Activated CD8-positive, alpha-beta memory T cell treated with anti-CD3 and anti-CD28 coated beads for 1 hour (primary cell): ENCODE results near the gene NEURL3.
"Not testable (repeated sequence)": the region's sequence is repeated elsewhere in the genome, so short reads cannot be mapped to it uniquely, and the experiment has no call there.

Experiments
- DNase-seq, 2 donors: peaks; one replicate each; pipeline ENCODE4 v3.0.0-alpha.2; 2020; ENCODE audit warnings: low read depth in 1 of 2; ENCODE audit errors: extremely low read depth in 1 of 2

NEURL3 gene

DNA sequence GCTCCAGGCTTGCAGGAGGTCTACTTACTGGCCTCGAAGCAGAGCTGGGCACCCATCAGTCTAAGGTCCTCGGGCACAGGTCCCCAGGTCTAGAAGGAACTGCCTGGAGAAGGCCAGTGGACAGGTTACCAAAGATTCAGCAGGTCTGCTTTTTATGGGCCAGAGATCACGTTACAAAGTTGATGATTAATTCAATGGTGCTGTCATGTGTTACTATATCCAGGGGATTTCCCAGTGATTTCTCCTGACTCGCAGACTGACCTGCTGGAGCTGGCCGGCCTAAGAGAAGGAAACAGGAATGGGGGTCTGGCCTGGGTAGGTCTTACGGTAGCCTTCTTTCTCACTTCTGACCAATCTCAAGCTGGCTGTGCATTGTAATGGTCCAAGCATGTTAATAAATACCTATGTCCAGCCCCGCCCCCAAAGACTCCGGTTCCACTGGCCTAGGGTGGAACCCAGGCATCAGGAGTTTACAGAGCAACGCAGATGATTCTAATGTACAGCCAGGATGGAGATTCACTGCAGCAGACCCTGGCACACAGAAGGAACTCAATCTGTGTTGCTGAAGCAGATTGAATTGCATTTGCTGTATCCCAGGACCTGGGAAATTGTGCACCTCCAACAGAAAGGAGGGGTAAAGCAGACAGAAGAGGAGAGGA is at the start of gene NEURL3:
Gene NEURL3 (minus strand): TSS at position 127 of the 659 bp plus-strand sequence. CDS start 71 bp downstream, at position 56.
- DNase-seq = no peak

- peak in 1 of 2 donors; percentile 57 for DNase-seq
Measured at GRCh38 chr2:96554293-96555145, 49.4 kb upstream of the NEURL3 start.

DNA sequence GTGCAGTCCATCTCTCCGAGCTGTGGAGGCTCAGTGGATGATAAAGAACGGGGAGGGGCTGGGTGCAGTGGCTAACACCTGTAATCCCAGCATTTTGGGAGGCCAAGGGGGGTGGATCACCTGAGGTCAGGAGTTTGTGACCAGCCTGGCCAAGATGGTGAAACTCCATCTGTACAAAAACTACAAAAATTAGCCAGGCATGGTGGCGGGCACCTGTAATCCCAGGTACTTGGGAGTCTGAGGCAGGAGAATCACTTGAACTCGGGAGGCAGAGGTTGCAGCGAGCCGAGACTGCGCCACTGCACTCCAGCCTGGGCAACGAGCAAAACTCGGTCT is 48.8 kb upstream of the NEURL3 start:
- not testable (repeated sequence) for DNase-seq

DNA sequence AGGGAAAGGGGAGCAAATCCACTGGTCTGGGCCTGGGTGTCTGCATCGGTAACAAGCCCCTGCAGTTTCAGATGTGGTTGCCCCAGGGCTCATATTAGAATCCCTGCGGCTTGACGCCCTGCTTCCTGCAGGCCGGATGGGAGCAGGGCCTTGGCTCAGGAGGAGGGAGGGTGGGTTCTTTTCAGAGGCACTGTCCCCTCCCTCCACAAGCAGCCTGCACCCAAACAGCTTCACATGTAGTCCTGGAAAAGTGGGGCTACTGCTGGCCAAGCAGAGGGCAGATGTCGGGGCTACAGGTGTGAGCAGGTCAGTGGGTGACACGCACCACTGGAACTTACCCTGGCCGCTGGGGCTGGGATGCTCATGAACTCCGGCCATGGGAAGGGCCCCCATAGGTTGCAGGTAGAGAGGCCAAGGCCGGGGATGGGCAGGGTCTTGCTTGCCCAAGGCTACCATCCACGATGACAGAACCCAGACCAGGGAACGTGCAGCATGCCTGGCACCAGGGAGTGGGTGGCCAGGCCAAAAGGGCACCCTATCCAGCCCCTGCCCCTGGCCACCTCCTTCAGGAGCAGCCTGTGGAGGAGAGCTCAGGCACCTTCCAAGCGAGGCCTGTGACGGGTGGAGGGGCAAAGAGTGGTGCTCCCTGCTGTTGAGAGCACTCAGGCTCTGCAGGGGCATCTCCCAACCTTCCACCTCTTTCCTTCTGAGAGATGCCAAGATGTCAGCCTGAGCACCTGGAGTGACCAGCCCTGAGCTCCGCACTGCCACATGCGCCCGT is 48.2 kb upstream of the NEURL3 start:
- DNase-seq = no peak

GRCh38 chr2:96552315-96553175 is 47.4 kb upstream of the NEURL3 start:
- no peak for DNase-seq

GRCh38 chr2:96551605-96552314 is 46.6 kb upstream of the NEURL3 start:
- DNase-seq = no peak

DNA sequence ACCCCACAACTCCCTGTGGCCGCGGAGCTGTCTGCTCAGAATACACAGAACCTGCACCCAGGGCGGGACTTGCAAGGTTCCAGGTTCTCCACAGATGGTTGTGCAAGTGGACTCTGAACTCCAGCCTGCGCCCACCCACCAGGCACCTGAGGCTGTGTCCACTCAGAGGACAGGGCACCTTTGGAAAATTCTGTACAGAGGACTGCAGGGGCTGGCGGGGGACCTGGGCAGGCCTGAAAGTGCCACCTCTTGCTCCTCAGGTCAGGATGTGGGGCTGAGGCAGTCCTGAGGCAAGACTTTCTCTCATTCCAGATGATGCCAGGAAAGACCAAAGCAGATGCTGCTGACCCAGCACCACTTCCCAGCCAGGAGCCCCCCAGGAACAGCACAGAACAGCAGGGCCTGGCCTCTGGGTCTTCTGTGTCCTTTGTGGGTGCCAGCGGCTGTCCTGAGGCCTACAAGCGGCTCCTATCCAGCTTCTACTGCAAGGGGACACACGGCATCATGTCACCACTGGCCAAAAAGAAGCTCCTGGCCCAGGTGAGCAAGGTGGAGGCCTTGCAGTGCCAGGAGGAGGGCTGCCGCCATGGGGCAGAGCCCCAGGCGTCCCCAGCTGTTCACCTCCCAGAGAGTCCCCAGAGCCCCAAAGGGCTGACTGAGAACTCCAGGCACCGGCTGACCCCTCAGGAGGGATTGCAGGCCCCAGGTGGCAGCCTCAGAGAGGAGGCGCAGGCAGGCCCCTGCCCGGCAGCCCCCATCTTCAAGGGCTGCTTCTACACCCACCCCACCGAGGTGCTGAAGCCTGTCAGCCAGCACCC is 45.8 kb upstream of the NEURL3 start:
- no peak for DNase-seq

DNA sequence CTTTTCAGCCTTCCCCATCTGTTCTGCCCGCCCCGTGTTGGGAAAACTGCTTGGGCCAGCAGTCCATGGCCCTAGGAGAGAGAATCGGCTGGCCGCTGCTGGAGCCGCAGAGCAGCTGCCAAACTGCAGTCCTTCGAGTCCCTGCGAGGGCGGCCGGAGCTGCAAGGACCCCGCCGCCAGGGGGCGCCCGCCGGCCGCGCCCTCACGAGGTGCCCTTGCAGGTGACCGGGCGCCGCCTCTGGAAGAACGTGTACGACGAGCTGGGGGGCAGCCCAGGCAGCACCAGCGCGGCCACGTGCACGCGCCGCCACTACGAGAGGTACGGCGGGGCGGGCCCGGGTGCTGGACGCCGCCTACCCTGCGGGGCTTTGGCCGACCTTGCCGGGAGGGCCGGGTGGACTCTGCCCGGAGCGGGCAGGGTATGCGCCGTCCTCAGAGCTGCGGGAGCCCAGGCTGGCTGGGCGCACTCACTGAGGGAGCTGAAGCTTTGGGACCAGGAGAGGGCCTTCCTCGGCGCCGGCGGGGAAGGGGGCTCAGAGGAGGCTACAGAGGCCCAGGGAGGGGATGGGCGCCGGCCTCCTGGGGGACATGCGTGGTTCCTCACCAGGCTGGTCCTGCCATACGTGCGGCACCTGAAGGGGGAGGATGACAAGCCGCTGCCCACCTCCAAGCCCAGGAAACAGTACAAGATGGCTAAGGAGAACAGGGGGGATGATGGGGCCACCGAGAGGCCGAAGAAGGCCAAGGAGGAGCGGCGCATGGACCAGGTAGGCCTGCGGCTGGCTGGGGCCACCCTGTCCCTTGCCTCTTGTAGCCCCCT is 45.0 kb upstream of the NEURL3 start:
- no peak for DNase-seq

GRCh38 chr2:96549466-96549785 is 44.3 kb upstream of the NEURL3 start:
- DNase-seq = no peak

GRCh38 chr2:96548558-96549465 is 43.7 kb upstream of the NEURL3 start:
- no peak for DNase-seq

- no peak for DNase-seq
Measured at GRCh38 chr2:96547731-96548171, 42.6 kb upstream of the NEURL3 start.

- DNase-seq = no peak
Measured at GRCh38 chr2:96547203-96547641, 42.1 kb upstream of the NEURL3 start.

GRCh38 chr2:96546797-96547196 is 41.6 kb upstream of the NEURL3 start:
- DNase-seq = no peak

DNA sequence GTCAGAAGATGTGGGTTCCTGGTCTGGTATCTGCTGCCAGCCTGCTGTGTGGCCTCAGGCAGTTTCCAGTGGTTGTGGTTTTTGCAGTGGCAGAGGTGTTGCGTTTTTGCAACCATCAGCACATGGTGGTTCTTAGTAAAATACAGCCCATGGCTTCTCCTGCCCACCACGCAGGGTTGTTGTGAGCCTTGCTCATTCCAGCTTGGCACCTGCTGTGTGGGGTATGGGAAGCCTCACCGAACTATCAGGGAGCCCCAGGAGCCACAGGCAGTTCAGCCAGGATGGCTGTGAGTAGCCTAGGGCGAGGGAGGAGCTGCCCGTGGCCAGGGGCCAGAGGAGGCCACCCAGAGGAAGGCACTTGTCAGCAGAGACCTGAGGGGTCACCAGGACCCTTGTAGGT is 41.2 kb upstream of the NEURL3 start:
- no peak for DNase-seq

DNA sequence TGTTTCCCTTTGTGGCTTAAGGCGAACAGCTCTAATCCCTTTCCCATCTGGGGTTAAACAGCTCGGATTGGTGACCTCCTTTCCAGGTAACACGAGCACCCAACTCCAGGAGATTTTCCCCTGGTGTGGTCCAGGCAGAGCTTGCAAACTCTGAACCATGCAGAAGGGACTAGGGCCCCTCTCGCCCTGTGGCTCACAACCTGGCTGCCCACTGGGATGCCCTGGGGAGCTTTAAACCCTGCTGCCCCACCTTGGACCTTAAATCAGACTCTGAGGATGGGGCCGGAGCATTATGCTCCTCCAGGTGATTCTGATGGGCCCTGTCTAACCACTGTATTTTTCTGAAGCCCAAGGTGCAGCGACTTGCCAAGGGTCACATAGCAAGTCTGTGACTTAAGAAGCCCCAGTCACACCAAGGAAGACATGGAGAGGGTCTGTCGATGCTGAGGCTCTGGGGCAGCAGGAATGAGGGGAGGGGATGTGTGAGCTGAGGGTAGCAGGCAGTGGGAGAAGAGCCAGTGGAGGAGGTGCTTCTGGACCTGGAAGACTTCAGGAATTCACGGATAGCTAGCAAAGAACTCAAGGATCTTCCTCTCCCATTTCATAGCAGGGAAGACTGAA is 37.3 kb upstream of the NEURL3 start:
- DNase-seq = no peak

DNA sequence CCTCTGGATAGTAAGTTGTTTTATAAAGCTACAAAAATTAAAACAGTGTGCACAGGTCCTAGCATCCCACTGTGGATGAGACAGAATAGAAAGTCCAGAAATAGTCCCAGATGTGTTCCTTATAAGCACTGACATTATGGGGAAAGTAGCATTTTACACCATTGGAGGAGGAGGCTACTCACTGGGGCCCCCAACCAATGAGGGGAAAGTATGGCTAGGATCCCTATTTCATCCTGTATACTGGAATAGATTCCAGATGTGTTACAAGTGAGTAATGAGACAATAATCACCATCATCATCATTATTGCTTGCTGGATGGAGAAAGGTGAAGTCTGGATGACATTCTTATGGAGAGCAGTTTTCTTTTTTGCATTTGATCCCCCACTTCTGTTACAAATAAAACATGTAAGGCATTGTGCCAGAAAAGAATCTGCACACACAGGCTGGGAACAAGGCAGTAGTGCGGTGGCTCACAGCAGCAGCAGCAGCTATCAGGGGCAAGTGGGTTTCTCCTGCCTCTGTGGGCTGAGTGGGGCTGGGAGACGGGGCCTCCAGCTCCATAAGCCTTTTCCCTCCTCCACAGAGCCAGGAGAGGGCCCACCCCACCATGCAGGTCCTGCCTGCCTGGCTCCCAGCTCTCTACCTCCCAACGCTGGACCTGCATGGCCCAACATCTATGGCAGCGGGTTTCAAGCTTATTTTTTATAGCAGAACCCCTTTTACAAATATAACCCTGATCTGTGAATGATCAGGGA is 36.4 kb upstream of the NEURL3 start:
- DNase-seq = no peak
